Prostate gland (tissue), 2 donors: ENCODE results near the gene IQGAP2. TPM values are rescaled to one million over a fixed set of nuclear protein-coding genes. Genes with fewer than 3 reads are reported as not detected.

Source experiments
- DNase-seq: peaks from one replicate; pipeline ENCODE4 v3.0.0-alpha.2; 2019; ENCODE audit warnings: low spot score
- H3K27ac ChIP-seq, 2 donors: fragments of 200-600 bp; sonication (generic); 2 replicates each; pipeline ENCODE4 v1.5.1; 2017 to 2019
- H3K27me3 ChIP-seq: fragments of 200-600 bp; sonication (generic); replicated peaks from 2 replicates; pipeline ENCODE4 v1.5.1; 2019; ENCODE audit not compliant: insufficient read depth
- H3K36me3 ChIP-seq, 2 donors: fragments of 200-600 bp; sonication (generic); 1 replicate in 1 of 2; 2 replicates in 1 of 2; pipeline versions ENCODE4 v1.5.1 to v1.8.1; 2017 to 2019
- H3K4me1 ChIP-seq: fragments of 200-600 bp; sonication (generic); replicated peaks from 2 replicates; pipeline ENCODE4 v1.5.1; 2019
- H3K4me3 ChIP-seq, 2 donors: fragments of 200-600 bp; sonication (generic); 2 replicates each; pipeline ENCODE4 v1.5.1; 2017 to 2019
- H3K9me3 ChIP-seq: fragments of 200-600 bp; sonication (generic); 2 replicates; pipeline ENCODE4 v1.5.1; 2017
- POLR2A ChIP-seq: fragments of 450-650 bp; IDR thresholded peaks from one replicate; pipeline ENCODE4 v1.6.1; 2016; ENCODE audit warnings: antibody characterized with exemption, mild to moderate bottlenecking
- POLR2AphosphoS5 ChIP-seq: sonication (generic); formaldehyde crosslinking; IDR thresholded peaks from one replicate; pipeline ENCODE4 v1.6.1; 2017; ENCODE audit warnings: antibody characterized with exemption
- WGBS: methylation state at CpG from one replicate; pipeline ENCODE4 v1.1.5; 2018; 5-methylcytosine and 5-hydroxymethylcytosine counted together
- intact Hi-C: fragments of 100-400 bp; cut with DNase I; formaldehyde crosslinking; loops from one replicate; pipeline ENCODE4 v1.14.2; 2022
- total RNA-seq, 2 donors: library from RNA; depleted of rRNA; stranded (reverse); fragments of >200 nt; gene quantifications; one replicate each; pipeline ENCODE4 v1.1.0, GENCODE V29; 2016
- TF ChIP-seq, protein P1 (sequence below), 4 experiments: fragments of 200-600 bp in 2 of 4; fragments of 450-650 bp in 2 of 4; sonication (generic) in 2 of 4; IDR thresholded peaks; 1 replicate in 3 of 4; 2 replicates in 1 of 4; pipeline ENCODE4 v1.5.1; 2016 to 2019; ENCODE audit warnings: antibody characterized with exemption in 4 of 4, mild to moderate bottlenecking in 2 of 4, moderate library complexity in 2 of 4

The IQGAP2 gene
- total RNA-seq, 2 donors from 2014 or later = 41.5 to 64.9 TPM

DNA sequence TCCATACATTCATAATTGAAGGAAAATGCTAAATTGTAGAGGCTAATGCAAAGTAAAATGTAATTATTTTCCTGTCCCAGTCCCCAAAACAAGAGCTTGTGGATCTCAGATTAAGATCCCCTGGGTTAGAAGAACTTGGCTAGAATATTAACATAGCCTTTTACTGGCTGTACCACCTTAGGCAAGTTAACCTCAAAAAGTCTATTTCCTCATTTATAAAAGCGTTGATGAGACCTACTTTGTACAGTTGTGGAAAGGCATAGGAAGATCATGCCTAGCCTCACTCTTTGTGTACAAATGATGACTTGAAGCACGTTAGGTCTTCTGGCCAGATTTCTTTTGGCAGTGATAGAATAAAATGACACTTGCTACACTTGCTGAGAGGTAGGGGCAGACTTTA is 122.9 kb downstream of the IQGAP2 start:
- intact Hi-C loops = no loop called here
- TF ChIP-seq, protein P1, sequence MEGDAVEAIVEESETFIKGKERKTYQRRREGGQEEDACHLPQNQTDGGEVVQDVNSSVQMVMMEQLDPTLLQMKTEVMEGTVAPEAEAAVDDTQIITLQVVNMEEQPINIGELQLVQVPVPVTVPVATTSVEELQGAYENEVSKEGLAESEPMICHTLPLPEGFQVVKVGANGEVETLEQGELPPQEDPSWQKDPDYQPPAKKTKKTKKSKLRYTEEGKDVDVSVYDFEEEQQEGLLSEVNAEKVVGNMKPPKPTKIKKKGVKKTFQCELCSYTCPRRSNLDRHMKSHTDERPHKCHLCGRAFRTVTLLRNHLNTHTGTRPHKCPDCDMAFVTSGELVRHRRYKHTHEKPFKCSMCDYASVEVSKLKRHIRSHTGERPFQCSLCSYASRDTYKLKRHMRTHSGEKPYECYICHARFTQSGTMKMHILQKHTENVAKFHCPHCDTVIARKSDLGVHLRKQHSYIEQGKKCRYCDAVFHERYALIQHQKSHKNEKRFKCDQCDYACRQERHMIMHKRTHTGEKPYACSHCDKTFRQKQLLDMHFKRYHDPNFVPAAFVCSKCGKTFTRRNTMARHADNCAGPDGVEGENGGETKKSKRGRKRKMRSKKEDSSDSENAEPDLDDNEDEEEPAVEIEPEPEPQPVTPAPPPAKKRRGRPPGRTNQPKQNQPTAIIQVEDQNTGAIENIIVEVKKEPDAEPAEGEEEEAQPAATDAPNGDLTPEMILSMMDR (IDR thresholded peaks at IDR 0.05) = no peak
- TF ChIP-seq POLR2AphosphoS5 = no peak
- TF ChIP-seq POLR2A = no peak
- DNase-seq = no peak
- no peaks in the 10 kb centered on the region for H3K4me1 ChIP-seq
- no peaks in the 10 kb centered on the region for H3K9me3 ChIP-seq
- H3K36me3 ChIP-seq = no peaks in the 10 kb centered on the region
- H3K27ac ChIP-seq = no peak overlapping the region
- 59% methylated on average over 2 of the region's 2 CpGs for WGBS
- no peaks in the 10 kb centered on the region for H3K27me3 ChIP-seq
- no peak overlapping the region for H3K4me3 ChIP-seq

DNA sequence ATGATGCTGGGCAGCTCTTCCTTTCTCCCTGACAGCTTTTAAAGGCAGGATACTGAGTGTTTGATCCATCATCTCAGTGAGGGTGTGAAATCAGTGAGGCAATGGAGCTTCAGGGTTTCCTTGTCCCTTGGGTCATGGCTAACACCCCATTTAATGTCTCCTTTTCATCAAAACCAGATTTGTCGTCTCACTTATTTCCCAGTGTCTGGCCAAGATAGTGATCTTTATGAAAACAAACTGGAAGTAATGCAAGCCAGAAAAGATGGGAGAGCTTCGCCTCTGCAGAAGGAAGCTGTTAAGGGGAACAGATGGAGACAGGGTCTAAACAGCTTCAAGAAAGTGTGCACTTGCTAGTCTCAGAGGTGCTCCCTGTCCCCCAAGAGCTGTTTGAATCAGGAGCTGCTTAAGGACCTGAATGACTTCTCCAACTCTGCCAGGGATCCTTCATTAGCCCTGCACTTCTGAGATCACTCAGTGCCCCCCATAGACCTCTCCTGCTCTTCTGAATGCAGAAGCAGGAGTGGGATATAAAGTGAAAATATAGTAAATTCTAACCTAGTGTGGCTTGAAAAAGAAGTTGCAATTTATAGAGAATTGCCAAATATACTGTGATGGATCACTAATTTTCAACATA is 124.0 kb downstream of the IQGAP2 start:
- no peaks in the 10 kb centered on the region for H3K36me3 ChIP-seq
- WGBS = 11% methylated on average over 2 of the region's 2 CpGs
- intact Hi-C loops = no loop called here
- no peak overlapping the region for H3K27ac ChIP-seq
- TF ChIP-seq, protein P1 (IDR thresholded peaks at IDR 0.05) = no peak
- TF ChIP-seq POLR2A (no peak), POLR2AphosphoS5 (no peak)
- DNase-seq = no peak
- H3K9me3 ChIP-seq = no peaks in the 10 kb centered on the region
- H3K27me3 ChIP-seq = no peaks in the 10 kb centered on the region
- no peak overlapping the region for H3K4me3 ChIP-seq
- H3K4me1 ChIP-seq = no peaks in the 10 kb centered on the region

DNA sequence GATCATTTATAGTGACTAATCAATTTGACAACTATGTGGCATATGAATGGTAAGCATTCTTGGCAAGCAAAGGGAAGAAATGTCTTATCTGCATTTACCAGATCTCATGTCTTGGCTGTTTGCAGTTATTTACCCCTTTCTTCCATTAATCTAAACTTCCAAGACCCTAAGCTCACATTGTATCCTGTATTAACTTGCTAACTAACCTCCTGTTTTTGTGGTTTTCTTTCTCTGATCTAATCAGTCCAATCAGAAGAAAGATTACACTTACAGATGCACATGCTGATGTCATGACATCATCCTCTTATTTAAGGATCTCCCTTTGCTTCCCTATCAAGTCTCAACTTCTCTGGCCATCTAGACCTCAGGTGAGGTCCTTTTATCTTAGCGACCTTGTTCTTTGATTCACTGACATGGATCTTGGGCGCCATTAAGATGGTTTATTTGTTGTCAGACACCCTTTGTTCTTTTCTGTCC is 124.6 kb downstream of the IQGAP2 start:
- WGBS = 23% methylated on average over 2 of the region's 2 CpGs
- intact Hi-C loops = no loop called here
- DNase-seq = no peak
- no peak overlapping the region for H3K4me3 ChIP-seq
- TF ChIP-seq POLR2A (no peak), POLR2AphosphoS5 (no peak)
- TF ChIP-seq, protein P1 (IDR thresholded peaks at IDR 0.05) = no peak
- no peaks in the 10 kb centered on the region for H3K27me3 ChIP-seq
- H3K27ac ChIP-seq = no peak overlapping the region
- no peaks in the 10 kb centered on the region for H3K4me1 ChIP-seq
- H3K36me3 ChIP-seq = no peaks in the 10 kb centered on the region
- H3K9me3 ChIP-seq = no peaks in the 10 kb centered on the region

DNA sequence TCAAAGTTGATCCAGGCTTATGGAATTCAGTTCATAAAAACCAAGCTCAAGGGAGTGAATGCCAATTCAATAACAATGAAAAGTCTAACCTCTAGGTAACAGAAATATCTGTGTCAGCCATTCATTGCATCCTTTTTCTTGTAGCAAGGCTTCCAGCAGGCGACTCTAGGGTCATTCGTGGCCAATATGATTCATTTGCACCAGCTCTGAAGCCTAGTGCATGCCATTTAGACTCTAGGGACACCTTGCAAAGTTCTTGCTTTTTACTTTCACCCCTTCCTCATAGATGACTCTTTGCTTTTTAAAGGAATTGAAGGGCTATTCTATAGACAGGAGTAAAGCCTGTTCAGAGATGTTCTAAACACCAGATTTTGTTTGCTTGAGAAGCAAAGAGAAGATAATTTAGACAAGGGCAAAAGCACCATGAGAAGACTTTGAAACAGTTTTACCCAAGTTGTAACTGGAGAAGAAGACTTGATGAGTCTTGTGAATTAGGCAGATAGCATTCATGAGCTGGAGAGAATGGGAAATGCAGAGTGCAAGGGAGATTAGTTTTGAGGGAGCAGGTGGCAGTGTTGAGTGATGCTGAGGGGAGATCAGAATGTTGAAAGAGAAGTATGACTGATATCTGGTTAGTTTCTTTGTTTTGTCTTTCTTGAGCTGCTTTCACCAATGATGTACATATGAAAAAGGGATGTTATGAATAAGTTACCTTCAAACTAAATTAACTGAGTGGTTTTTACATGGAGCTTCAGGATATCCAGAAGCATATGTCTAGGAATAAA is 125.7 kb downstream of the IQGAP2 start:
- H3K36me3 ChIP-seq = no peaks in the 10 kb centered on the region
- 92% methylated on average over 2 of the region's 2 CpGs for WGBS
- no peaks in the 10 kb centered on the region for H3K4me1 ChIP-seq
- no peaks in the 10 kb centered on the region for H3K27me3 ChIP-seq
- no peaks in the 10 kb centered on the region for H3K9me3 ChIP-seq
- no peak overlapping the region for H3K27ac ChIP-seq
- no peak for TF ChIP-seq POLR2A
- TF ChIP-seq, protein P1 (IDR thresholded peaks at IDR 0.05) = no peak
- no peak for TF ChIP-seq POLR2AphosphoS5
- H3K4me3 ChIP-seq = no peak overlapping the region
- no peak for DNase-seq
- intact Hi-C loops = no loop called here
